ENCODE measurements around the gene GART. TPM values are rescaled to one million over a fixed set of nuclear protein-coding genes. Genes with fewer than 3 reads are reported as not detected.

The GART gene
- total RNA-seq, 1 experiment from 2014 or later, result 162 TPM

DNA sequence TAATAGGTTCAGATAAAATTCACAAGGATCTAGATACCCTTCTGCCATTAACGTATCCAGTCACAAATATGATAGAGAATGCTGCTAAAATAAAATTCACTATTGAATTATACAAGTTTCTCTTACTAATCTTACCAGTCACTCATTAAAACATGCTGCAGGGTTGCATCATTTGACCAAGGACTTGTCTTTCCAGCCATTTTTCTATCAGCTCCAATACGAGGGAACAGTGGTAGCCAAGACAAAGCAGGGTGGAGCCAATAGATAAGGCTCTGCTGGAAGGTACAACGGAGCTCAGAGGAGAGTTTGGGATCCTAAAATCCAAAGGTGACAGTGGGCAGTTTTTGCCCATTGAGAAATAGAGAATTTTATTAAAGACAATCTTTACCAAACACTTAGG is 42.5 kb upstream of the GART start:
- Histone ChIP-seq H4K8ac (replicated peaks; ENCODE audit: insufficient read length, low read depth, low read length) (no peak overlapping the region), H3K27me3 (ENCODE audit: insufficient read depth, low read length) (no peaks in the 10 kb centered on the region), H4K91ac (ENCODE audit: insufficient read length, low read depth, low read length) (no peak overlapping the region), H3K14ac (ENCODE audit: insufficient read depth, low read length) (no peak overlapping the region), H4K5ac (ENCODE audit: insufficient read length, low read depth, low read length) (no peak overlapping the region), H3K9me3 (ENCODE audit: control insufficient read depth, low read depth, low read length) (no peaks in the 10 kb centered on the region), H2BK15ac (ENCODE audit: low read depth, low read length) (no peak overlapping the region), H3T11ph (ENCODE audit: low read length) (no peak overlapping the region), H3K4ac (ENCODE audit: low read depth, low read length) (no peak overlapping the region), H2BK12ac (ENCODE audit: insufficient read length, low read depth, low read length) (no peak overlapping the region), H2AK5ac (ENCODE audit: insufficient read length, low read length) (no peak overlapping the region), H2BK5ac (ENCODE audit: insufficient read length, low read length) (no peak overlapping the region), H3K4me1 (ENCODE audit: insufficient read depth, low read length) (no peaks in the 10 kb centered on the region), H2BK20ac (ENCODE audit: low read depth, low read length, poor library complexity, severe bottlenecking) (no peak overlapping the region), H3K79me2 (ENCODE audit: insufficient read depth, low read length) (0 out of 2 replicates have a peak, but pooled peaks cover 4% of the 10 kb centered on the region), H3K23ac (ENCODE audit: insufficient read length, low read depth, low read length) (no peak overlapping the region), H3K9ac (ENCODE audit: extremely low read depth, insufficient read length, low read length) (no peak overlapping the region), H2AFZ (ENCODE audit: low read length) (no peak overlapping the region), H4K20me1 (ENCODE audit: control insufficient read depth, insufficient read depth, insufficient read length) (no peaks in the 10 kb centered on the region), H3K23me2 (ENCODE audit: insufficient read length, low read depth, low read length, poor library complexity, severe bottlenecking) (peaks cover 10% of the 10 kb centered on the region), H2BK120ac (ENCODE audit: low read depth, low read length, poor library complexity, severe bottlenecking) (no peak overlapping the region), H3K56ac (ENCODE audit: insufficient read length, low read depth, low read length) (no peak overlapping the region), H3K4me2 (ENCODE audit: insufficient read depth, insufficient read length, low read length) (no peak overlapping the region), H3K27ac (ENCODE audit: insufficient read length, low read depth, low read length) (no peak overlapping the region), H3K18ac (ENCODE audit: insufficient read length, low read depth, low read length) (no peak overlapping the region), H3K79me1 (ENCODE audit: insufficient read depth, low read depth, low read length, poor library complexity, severe bottlenecking) (no peaks in the 10 kb centered on the region)
- Mint-ChIP-seq H3K36me3 (ENCODE audit: insufficient read depth in 1 of 3, low read depth in 3 of 3) (peaks cover 9 to 49% (median 40%) of the 10 kb centered on the region in 3 experiments; a peak in 6 of 7 replicates), H3K27me3 (ENCODE audit: low read depth) (no peaks in the 10 kb centered on the region), H3K27ac (no peak overlapping the region), H3K4me3 (no peak overlapping the region), H3K9me3 (no peaks in the 10 kb centered on the region), H3K4me1 (peaks cover 11% of the 10 kb centered on the region in 2 experiments)
- TF ChIP-seq, protein P1, sequence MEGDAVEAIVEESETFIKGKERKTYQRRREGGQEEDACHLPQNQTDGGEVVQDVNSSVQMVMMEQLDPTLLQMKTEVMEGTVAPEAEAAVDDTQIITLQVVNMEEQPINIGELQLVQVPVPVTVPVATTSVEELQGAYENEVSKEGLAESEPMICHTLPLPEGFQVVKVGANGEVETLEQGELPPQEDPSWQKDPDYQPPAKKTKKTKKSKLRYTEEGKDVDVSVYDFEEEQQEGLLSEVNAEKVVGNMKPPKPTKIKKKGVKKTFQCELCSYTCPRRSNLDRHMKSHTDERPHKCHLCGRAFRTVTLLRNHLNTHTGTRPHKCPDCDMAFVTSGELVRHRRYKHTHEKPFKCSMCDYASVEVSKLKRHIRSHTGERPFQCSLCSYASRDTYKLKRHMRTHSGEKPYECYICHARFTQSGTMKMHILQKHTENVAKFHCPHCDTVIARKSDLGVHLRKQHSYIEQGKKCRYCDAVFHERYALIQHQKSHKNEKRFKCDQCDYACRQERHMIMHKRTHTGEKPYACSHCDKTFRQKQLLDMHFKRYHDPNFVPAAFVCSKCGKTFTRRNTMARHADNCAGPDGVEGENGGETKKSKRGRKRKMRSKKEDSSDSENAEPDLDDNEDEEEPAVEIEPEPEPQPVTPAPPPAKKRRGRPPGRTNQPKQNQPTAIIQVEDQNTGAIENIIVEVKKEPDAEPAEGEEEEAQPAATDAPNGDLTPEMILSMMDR (conservative IDR thresholded peaks at IDR 0.05), result no peak
- no CpG with 5 or more reads among the region's 3 CpGs for WGBS (ENCODE audit: extremely low coverage, insufficient read length, low lambda C conversion rate)
- DNase-seq, result no peak
